Measurements from ENCODE around the gene CTNND2.

Gene CTNND2

GRCh38 chr5:11248966-11249365 is 655.3 kb downstream of the CTNND2 start:
- no peak for DNase-seq (ENCODE audit: low spot score)

- no peak for DNase-seq (ENCODE audit: low spot score)
Observed at GRCh38 chr5:11247224-11247623, 657.0 kb downstream of the CTNND2 start.

- no peak for DNase-seq (ENCODE audit: low spot score)
Observed at GRCh38 chr5:11240293-11241190, 663.7 kb downstream of the CTNND2 start.

- DNase-seq (ENCODE audit: low spot score) = no peak
Observed at GRCh38 chr5:11239261-11240015, 664.8 kb downstream of the CTNND2 start.

- no peak for DNase-seq (ENCODE audit: low spot score)
Observed at GRCh38 chr5:11234501-11234911, 669.7 kb downstream of the CTNND2 start.

GRCh38 chr5:11230890-11231289 is 673.4 kb downstream of the CTNND2 start:
- no peak for DNase-seq (ENCODE audit: low spot score)

- DNase-seq (ENCODE audit: low spot score) = no peak
Observed at GRCh38 chr5:11227064-11227463, 677.2 kb downstream of the CTNND2 start.

- no peak for DNase-seq (ENCODE audit: low spot score)
Observed at GRCh38 chr5:11224436-11225187, 679.6 kb downstream of the CTNND2 start.

- no peak for DNase-seq (ENCODE audit: low spot score)
Observed at GRCh38 chr5:11222169-11222568, 682.1 kb downstream of the CTNND2 start.

- DNase-seq (ENCODE audit: low spot score) = no peak
Observed at GRCh38 chr5:11214864-11215644, 689.2 kb downstream of the CTNND2 start.

GRCh38 chr5:11212706-11213105 is 691.5 kb downstream of the CTNND2 start:
- no peak for DNase-seq (ENCODE audit: low spot score)

GRCh38 chr5:11197726-11198125 is 706.5 kb downstream of the CTNND2 start:
- no peak for DNase-seq (ENCODE audit: low spot score)

- no peak for DNase-seq (ENCODE audit: low spot score)
Observed at GRCh38 chr5:11191673-11192072, 712.6 kb downstream of the CTNND2 start.

GRCh38 chr5:11182441-11183080 is 721.7 kb downstream of the CTNND2 start:
- no peak for DNase-seq (ENCODE audit: low spot score)

GRCh38 chr5:11181940-11182339 is 722.3 kb downstream of the CTNND2 start:
- DNase-seq (ENCODE audit: low spot score) = no peak

- DNase-seq (ENCODE audit: low spot score) = no peak
Observed at GRCh38 chr5:11180890-11181289, 723.4 kb downstream of the CTNND2 start.

- DNase-seq (ENCODE audit: low spot score) = no peak
Observed at GRCh38 chr5:11177999-11178711, 726.1 kb downstream of the CTNND2 start.

GRCh38 chr5:11174591-11174990 is 729.7 kb downstream of the CTNND2 start:
- no peak for DNase-seq (ENCODE audit: low spot score)

GRCh38 chr5:11172484-11172883 is 731.8 kb downstream of the CTNND2 start:
- no peak for DNase-seq (ENCODE audit: low spot score)

GRCh38 chr5:11171236-11171635 is 733.0 kb downstream of the CTNND2 start:
- DNase-seq (ENCODE audit: low spot score) = no peak

Measured in germinal center (tissue), 1 donor.